ENCODE measurements around the gene CES4A.
"Not testable (repeated sequence)": the region's sequence is repeated elsewhere in the genome, so short reads cannot be mapped to it uniquely, and the experiment has no call there.

CES4A gene

GRCh38 chr16:66991545-66992077 is 3.2 kb downstream of the CES4A start:
- no peak for DNase-seq (ENCODE audit: low read depth)

- not testable (repeated sequence) for DNase-seq (ENCODE audit: low read depth)
Measured at GRCh38 chr16:66993558-66993957, 5.2 kb downstream of the CES4A start.

GRCh38 chr16:66996324-66996982 is 8.1 kb downstream of the CES4A start:
- no peak for DNase-seq (ENCODE audit: low read depth)

- DNase-seq (ENCODE audit: low read depth): no peak
Measured at GRCh38 chr16:66996983-66997358, 8.6 kb downstream of the CES4A start.

DNA sequence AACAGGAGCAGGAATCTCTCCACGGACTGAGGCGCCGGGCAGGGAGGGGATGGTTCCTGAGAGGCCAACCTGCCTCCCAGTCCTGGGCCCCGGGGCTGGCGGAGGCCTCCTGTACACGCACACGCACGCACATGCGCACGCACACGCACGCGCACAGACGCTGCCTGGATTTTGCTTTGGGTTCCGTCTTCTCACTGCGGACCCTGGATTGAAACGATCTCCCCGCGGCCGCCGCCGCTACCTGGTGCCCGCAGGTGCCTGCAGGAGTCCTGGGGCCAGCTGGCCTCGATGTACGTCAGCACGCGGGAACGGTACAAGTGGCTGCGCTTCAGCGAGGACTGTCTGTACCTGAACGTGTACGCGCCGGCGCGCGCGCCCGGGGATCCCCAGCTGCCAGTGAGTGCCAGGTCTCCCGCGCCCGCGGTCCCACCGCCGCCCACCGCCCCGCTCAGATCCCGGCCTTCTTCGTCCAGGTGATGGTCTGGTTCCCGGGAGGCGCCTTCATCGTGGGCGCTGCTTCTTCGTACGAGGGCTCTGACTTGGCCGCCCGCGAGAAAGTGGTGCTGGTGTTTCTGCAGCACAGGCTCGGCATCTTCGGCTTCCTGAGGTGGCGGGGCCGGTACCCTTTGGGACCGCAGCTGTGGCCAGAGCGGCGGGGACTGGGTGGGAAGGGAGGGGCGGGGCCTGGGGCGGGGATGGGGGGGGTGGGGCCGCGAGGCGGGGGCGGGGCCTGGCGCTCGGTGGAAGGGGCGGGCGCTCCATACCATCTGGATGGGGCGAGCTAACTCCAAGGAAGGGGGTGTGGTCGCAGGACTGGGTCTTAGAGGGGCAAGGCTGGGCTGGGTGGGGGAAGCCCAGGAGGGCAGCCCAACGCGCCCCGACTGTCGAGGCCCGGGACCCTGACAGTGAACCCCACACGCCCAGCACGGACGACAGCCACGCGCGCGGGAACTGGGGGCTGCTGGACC is 12.3 kb downstream of the CES4A start:
- DNase-seq (ENCODE audit: low read depth): peak; percentile 45

GRCh38 chr16:67001726-67002125 is 13.3 kb downstream of the CES4A start:
- DNase-seq (ENCODE audit: low read depth): no peak

GRCh38 chr16:67006930-67007658 is 18.7 kb downstream of the CES4A start:
- DNase-seq (ENCODE audit: low read depth): no peak

GRCh38 chr16:67009158-67009557 is 20.8 kb downstream of the CES4A start:
- DNase-seq (ENCODE audit: low read depth): no peak

DNA sequence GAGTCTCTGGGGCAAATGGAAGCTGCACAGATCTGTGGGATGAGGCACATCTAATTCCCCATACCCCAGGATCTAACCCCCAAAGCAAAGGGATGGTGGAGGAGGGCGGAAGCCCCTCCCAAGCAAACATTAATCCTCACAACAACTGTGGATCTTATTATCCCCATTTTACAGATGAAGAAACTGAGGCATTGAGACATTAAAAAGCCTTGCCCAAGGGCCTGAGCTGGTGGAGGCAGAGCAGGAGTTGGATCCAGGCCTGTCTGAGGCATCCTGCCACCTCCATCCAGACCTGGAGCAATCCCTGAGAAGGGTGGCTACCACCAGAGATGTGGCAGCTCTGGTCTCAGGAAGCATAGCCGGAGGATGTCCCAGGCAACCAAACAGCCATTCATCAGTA is 22.9 kb downstream of the CES4A start:
- no peak for DNase-seq (ENCODE audit: low read depth)

DNA sequence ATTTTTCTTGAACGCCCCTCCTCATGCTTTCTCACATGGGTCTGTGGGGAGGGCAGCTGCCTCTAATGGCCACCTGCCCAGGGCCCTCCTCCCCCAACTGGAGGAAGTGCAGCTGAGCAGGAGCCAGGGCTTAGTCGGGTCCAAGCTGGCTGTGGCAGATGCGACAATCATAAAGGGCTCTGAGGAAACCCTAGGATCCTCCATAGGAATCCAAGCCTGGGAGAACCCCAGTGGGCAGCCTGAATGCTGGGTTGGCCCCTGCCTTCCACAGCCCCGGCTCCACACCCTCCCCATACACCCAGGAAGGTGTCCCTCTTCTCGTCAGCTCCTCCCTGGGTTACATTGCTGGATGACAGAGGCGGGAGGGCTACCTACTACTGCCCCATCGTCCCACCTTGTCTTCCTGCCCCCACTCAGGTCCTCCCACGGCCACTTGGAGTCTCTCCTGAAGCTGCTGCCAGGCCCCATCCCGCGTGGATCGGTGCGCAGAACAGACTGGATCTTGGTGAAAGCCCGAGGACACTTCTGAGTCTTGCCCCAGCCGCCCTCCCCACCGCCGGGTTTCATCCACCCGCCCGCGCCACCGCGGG is 24.9 kb downstream of the CES4A start:
- no peak for DNase-seq (ENCODE audit: low read depth)

DNA sequence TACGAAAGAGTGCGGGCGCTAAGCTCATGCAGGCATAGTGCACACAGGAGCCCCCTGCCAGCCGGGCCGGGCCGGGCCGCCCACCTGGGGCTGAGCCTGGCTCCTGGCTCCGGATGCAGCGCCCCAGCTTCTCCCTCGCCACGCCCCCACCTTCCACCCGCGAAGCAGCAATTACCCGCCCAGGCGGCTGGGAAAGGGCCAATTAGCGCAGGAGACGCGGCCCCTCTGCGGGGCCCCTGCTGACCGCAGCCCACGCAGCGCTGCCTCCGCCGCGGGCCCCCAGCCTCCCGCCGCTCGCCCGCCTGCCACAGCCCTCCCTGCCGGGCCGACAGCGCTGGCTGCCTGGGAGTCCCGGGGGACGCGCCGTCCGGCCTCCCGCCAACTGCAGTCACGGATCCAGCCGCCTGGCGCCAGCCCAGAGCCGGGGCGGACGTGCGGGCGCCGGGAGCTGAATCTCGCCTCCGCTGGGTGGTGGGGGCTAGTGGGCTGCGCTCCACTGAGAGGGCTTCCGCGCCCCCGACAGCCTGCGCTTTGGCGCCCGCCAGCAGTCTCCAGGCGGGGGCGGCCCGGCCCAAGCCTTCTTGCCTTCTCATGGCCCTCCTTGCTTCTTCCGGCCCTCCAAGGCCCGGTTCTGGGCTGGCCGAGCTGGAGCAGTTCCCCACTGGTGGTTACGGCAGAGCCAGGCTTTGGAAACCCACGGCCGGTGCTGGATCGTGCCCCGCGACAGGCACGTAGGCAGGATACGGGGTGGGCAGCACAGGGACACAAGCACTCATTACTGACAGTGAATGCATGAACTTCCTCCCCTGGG is 25.6 kb downstream of the CES4A start:
- DNase-seq (ENCODE audit: low read depth): peak; percentile 64

DNA sequence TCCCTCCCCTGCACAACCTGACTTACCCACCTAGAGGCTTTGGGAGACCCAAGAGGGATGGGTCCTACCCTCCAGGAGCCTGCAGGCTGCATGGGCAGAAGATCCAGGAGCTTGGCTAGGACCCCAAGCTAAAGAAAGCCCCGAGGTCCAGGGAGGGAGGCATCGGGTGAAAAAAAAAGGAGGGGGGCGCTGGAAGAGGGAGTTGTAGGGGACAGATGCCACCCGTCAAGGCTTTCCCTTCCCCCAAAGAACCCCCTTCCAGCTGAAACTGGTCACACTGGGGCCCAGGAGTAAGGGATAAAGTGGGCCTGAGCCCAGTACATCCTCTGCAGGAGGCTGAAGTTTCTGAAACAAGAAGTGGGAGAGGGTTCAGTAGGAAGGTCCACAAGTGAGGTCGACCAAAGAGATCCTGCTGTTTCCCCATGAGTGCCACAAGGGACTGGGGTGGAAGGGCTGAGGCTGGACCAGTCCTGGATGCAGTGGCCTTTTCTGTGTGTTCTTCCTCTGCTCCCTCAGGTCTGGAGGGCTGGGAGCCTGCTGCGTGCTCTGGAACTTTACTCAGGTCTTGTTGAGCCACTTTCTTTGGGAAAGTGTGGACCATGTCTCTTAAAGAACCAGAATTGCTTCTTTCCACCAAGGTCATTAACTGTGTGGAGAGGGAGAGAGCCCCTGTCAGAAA is 26.4 kb downstream of the CES4A start:
- DNase-seq (ENCODE audit: low read depth): no peak

DNA sequence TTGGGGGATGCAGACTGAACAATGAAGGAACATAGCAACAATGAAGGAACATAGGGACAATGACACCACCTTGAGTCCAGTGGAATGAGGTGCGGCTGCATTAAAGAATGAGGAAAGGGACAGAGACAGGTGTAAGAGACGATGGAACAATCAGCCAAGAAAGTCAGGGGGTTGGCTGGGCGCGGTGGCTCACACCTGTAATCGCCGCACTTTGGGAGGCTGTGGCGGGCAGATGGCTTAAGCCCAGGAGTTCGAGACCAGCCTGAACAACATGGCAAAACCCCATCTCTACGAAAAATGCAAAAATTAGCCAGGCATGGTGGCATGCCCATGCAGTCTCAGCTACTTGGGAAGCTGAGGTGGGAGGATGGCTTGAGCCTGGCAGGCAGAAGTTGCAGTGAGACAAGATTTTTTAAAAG is 26.9 kb downstream of the CES4A start:
- DNase-seq (ENCODE audit: low read depth): no peak

GRCh38 chr16:67016143-67016542 is 27.8 kb downstream of the CES4A start:
- DNase-seq (ENCODE audit: low read depth): no peak

DNA sequence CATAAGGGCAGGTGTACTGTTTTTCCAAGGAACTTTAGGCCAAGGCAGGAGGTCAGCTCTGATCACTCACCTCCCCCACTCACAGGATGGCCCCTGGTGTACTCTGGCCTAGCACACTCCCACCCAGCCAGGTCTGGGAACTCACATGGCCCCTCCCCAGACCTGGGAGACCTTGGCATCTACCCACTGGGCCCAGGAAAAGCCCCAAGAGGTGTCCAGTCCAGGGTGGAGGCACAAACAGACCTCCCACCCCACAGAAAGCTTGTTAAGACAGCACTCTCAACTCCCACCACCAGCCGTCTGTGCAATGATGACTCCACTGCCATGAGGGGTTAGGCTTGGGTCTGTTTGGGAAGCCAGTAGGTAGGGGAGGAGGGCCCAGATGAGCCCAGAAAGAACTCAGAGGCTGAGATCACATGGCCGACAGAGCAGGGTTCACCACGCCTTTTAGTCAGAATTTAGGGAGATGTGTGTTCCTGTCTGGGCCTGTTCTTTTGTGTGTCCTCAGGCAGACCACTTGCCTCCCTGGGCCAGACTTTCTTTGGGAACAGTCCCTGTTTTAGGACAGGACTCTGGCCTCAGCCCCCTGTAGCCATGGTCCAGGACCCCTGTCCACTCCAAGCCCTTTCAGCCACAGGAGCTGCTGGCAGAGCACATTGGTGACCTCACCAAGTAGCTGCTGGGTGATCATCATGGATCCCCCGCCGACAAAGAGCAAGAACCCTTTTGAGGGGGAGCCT is 28.5 kb downstream of the CES4A start:
- no peak for DNase-seq (ENCODE audit: low read depth)

GRCh38 chr16:67017421-67017750 is 29.0 kb downstream of the CES4A start:
- no peak for DNase-seq (ENCODE audit: low read depth)

- peak; percentile 77 for DNase-seq (ENCODE audit: low read depth)
Measured at GRCh38 chr16:67017810-67018488, 29.6 kb downstream of the CES4A start.

- DNase-seq (ENCODE audit: low read depth): no peak
Measured at GRCh38 chr16:67019171-67019570, 30.8 kb downstream of the CES4A start.

- DNase-seq (ENCODE audit: low read depth): no peak
Measured at GRCh38 chr16:67021321-67021720, 32.9 kb downstream of the CES4A start.

All from activated T-helper 9 cell treated with anti-CD3 and anti-CD28 coated beads, Interleukin-2, amount 50 U/mL, for 16 hours (primary cell).